ENCODE data around the gene VPREB3.

DNA sequence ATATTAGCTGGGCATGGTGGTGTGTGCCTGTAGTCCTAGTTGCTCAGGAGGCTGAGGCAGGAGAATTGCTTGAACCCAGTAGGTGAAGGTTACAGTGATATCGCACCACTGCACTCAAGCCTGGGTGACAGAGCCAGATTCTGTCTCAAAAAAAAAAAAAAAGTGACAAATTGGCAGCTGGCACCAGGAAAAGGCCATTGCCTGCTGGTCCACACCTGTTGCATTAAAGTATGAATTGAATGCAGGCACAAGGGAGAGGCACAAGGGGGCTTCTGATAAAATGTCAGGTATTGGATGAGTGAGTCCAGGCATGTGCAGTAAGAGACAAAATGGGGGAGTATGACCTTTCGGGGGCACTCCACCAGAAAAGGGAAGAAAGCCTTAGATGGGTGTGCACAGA is 31.5 kb downstream of the VPREB3 start:
- TF ChIP-seq, protein P1, sequence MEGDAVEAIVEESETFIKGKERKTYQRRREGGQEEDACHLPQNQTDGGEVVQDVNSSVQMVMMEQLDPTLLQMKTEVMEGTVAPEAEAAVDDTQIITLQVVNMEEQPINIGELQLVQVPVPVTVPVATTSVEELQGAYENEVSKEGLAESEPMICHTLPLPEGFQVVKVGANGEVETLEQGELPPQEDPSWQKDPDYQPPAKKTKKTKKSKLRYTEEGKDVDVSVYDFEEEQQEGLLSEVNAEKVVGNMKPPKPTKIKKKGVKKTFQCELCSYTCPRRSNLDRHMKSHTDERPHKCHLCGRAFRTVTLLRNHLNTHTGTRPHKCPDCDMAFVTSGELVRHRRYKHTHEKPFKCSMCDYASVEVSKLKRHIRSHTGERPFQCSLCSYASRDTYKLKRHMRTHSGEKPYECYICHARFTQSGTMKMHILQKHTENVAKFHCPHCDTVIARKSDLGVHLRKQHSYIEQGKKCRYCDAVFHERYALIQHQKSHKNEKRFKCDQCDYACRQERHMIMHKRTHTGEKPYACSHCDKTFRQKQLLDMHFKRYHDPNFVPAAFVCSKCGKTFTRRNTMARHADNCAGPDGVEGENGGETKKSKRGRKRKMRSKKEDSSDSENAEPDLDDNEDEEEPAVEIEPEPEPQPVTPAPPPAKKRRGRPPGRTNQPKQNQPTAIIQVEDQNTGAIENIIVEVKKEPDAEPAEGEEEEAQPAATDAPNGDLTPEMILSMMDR (conservative IDR thresholded peaks at IDR 0.05) = no peak
- TF ChIP-seq EZH2 (IDR thresholded peaks at IDR 0.05; ENCODE audit: low read depth) = no peak

Measured in PC-9 (cell line).